Activated CD4-positive, alpha-beta T cell treated with anti-CD3 and anti-CD28 coated beads, Interleukin-2, amount 10 ng/mL, durations not matched to agents 24 days and 14 days (primary cell): ENCODE results near the gene RCBTB1. TPM values are rescaled to one million over a fixed set of nuclear protein-coding genes. Genes with fewer than 3 reads are reported as not detected.
"Not testable (repeated sequence)": the region's sequence is repeated elsewhere in the genome, so short reads cannot be mapped to it uniquely, and the experiment has no call there.

Experiments used
- DNase-seq: peaks from one replicate; pipeline ENCODE4 v3.0.0; 2022
- H3K27ac Mint-ChIP-seq: one replicate; pipeline ENCODE4 v1.8.0; 2022; ENCODE audit warnings: mild to moderate bottlenecking, mixed read lengths
- H3K27me3 Mint-ChIP-seq: one replicate; pipeline ENCODE4 v1.8.0; 2022; ENCODE audit warnings: mixed read lengths
- H3K36me3 Mint-ChIP-seq: one replicate; pipeline ENCODE4 v1.8.0; 2022; ENCODE audit warnings: low read depth, mild to moderate bottlenecking, mixed read lengths
- H3K4me1 Mint-ChIP-seq: one replicate; pipeline ENCODE4 v1.8.0; 2021; ENCODE audit warnings: mixed read lengths
- H3K4me3 Mint-ChIP-seq: one replicate; pipeline ENCODE4 v1.8.0; 2022; ENCODE audit warnings: mild to moderate bottlenecking, moderate library complexity, mixed read lengths
- H3K9me3 Mint-ChIP-seq: one replicate; pipeline ENCODE4 v1.8.0; 2021; ENCODE audit warnings: mixed read lengths
- intact Hi-C: fragments of 100-400 bp; cut with micrococcal nuclease; formaldehyde crosslinking; loops from one replicate; pipeline ENCODE4 v1.15.1; 2023
- total RNA-seq: library from RNA; stranded (reverse); gene quantifications from 2 replicates; pipeline ENCODE4 v1.2.3, GENCODE V29; 2022

Gene RCBTB1
- total RNA-seq, 1 donor from 2014 or later: 14.8 TPM

DNA sequence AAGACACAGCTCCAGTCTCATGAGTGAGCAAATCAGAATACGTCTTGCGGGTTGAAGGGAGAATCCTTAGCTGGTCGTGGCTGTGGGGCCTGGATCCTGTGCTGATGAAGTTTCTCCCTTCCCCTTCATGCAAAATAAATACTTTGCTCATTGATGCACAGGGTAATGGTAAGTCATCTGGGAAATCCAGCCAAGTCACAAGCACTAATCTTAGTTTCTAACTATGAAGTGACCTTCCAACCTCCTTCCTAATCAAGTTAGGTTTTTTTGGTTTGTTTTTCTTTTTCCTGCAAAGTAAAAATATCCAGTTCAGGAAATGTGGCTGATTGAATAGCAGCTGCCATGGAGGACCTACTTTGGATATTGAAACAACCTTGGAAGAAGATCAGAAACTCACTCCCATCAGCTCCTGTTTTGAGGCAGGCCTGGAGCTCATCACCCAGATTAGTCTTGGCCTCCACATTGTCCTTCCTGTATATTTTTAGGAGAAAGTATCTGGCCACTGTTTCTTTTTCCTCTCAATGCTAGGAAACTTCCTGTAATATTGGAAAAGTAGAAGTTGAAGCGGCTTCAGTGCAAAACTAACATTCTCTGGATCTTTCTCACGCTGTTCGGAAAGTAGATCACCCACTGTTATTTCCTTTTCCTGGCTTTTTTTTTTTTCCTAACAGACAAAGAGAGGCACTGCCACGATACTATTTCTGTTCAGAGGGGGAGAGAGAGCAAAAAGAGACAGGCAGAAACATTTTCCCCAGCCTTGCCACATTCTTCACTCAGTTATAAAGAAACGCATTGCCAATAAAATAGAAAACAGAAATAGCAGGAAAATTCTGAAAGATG, 30.7 kb upstream of the RCBTB1 start:
- no peak overlapping the region for H3K27ac Mint-ChIP-seq
- H3K9me3 Mint-ChIP-seq: no peaks in the 10 kb centered on the region
- DNase-seq: no peak
- no peaks in the 10 kb centered on the region for H3K4me1 Mint-ChIP-seq
- no peaks in the 10 kb centered on the region for H3K27me3 Mint-ChIP-seq
- no peak overlapping the region for H3K4me3 Mint-ChIP-seq
- H3K36me3 Mint-ChIP-seq: no peaks in the 10 kb centered on the region
- intact Hi-C loops: no loop called here

GRCh38 chr13:49612042-49612441, 26.7 kb upstream of the RCBTB1 start:
- H3K27ac Mint-ChIP-seq, intact Hi-C loops, H3K4me1 Mint-ChIP-seq, H3K9me3 Mint-ChIP-seq, H3K27me3 Mint-ChIP-seq, H3K36me3 Mint-ChIP-seq, DNase-seq, H3K4me3 Mint-ChIP-seq: not testable (repeated sequence)

- no peak overlapping the region for H3K27ac Mint-ChIP-seq
- H3K9me3 Mint-ChIP-seq: no peaks in the 10 kb centered on the region
- H3K4me3 Mint-ChIP-seq: no peak overlapping the region
- no peak for DNase-seq
- intact Hi-C loops: no loop called here
- no peaks in the 10 kb centered on the region for H3K36me3 Mint-ChIP-seq
- H3K27me3 Mint-ChIP-seq: peaks cover 3% of the 10 kb centered on the region
- H3K4me1 Mint-ChIP-seq: peaks cover 2% of the 10 kb centered on the region
These were observed 24.8 kb upstream of the RCBTB1 start for GRCh38 chr13:49610176-49610575.

DNA sequence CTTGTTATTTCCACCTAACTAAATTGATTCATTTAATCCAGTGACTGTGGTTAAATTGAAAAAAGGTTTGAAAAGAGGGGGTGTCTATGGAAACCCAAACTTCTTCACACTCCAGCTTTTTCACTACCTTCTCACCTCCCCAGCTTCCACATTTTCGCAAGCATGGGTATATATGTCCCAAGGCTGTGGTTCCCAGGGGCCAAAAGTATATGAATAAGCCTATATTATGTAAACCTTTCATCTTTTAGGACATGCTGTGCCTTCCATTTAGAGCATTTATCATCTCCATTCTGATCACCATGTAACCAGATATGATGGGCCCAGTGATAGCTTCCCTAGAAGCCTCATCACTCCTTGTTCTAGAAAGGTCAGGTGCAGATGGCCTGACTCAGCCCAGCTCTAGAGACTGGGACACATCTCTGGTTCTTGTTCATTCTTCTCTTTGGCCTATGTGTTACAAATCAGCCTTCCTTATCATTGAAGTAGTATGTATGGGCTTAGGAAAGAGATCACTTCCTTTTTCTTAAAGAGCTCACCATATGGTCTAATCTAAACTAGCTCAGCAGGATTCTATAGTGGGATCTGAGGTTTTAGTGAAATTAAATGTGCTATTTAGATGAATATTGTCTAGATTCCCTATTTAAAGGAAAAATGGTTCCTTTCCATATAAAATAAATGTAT, 23.4 kb upstream of the RCBTB1 start:
- intact Hi-C loops: loop anchor here (5.0 kb wide), 3 partner anchors 111 to 361 kb away; partner anchors contain the start of genes CAB39L, CDADC1, PHF11 and SETDB2
- Mint-ChIP-seq H3K4me3 (no peak overlapping the region), H3K9me3 (no peaks in the 10 kb centered on the region), H3K27me3 (peaks cover 3% of the 10 kb centered on the region), H3K36me3 (no peaks in the 10 kb centered on the region), H3K27ac (no peak overlapping the region), H3K4me1 (peaks cover 2% of the 10 kb centered on the region)
- no peak for DNase-seq

DNA sequence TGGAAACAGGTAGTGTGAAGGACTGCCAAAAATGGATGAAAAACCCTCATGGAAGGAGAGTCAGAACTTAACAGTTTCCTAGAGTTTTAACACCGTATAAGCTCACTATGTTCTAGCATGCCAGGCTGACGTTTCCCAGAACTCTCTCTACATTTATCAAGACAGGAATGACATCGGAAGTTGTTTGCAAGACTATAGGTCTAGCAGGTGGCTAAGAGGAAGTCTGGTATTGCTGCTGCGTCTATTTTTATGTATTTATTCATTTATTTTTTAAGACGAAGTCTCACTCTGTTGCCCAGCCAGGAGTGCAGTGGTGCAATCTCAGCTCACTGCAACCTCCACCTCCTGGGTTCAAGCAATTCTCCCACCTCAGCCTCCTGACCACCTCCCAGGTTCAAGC, 22.4 kb upstream of the RCBTB1 start:
- H3K27me3 Mint-ChIP-seq: peaks cover 3% of the 10 kb centered on the region
- intact Hi-C loops: loop anchor here (1.0 to 5.0 kb wide), 5 partner anchors 110 to 360 kb away; partner anchors contain the start of genes CAB39L, CDADC1, PHF11 and SETDB2
- H3K36me3 Mint-ChIP-seq: no peaks in the 10 kb centered on the region
- DNase-seq: no peak
- H3K27ac Mint-ChIP-seq: no peak overlapping the region
- H3K4me3 Mint-ChIP-seq: no peak overlapping the region
- no peaks in the 10 kb centered on the region for H3K9me3 Mint-ChIP-seq
- H3K4me1 Mint-ChIP-seq: peaks cover 2% of the 10 kb centered on the region

GRCh38 chr13:49606747-49607648, 21.6 kb upstream of the RCBTB1 start:
- DNase-seq: peak; percentile 93
- intact Hi-C loops: loop anchor here (1.0 to 5.0 kb wide), 5 partner anchors 110 to 360 kb away; partner anchors contain the start of genes CAB39L, CDADC1, PHF11 and SETDB2
- peak overlapping the region; percentile 64 for H3K27ac Mint-ChIP-seq

DNA sequence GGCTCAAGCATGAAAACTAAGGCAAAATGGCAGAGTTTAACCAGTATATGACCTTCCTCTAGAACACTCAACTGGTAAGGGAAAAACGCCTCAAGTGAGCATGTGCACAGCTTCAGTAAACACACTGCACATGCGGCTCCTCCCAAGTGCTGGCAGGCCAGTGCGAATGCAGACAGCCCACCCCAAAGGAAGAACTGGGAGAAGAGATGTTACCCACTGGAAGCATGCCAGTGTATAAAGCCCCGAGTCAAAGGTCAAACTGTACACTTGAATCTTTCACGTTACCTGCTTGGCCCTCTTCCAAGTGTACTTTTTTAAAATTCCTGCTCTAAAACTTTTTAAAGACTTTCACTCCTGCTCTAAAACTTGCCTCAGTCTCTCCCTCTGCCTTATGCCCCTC, 19.2 kb upstream of the RCBTB1 start:
- no peak overlapping the region for H3K27ac Mint-ChIP-seq
- H3K9me3 Mint-ChIP-seq: no peaks in the 10 kb centered on the region
- no peak for DNase-seq
- intact Hi-C loops: no loop called here
- H3K4me3 Mint-ChIP-seq: no peak overlapping the region
- no peaks in the 10 kb centered on the region for H3K36me3 Mint-ChIP-seq
- no peaks in the 10 kb centered on the region for H3K27me3 Mint-ChIP-seq
- H3K4me1 Mint-ChIP-seq: peaks cover 2% of the 10 kb centered on the region

More at GRCh38 chr13:49606747-49607648, 21.6 kb upstream of the RCBTB1 start:
- Mint-ChIP-seq H3K4me3 (peak overlapping the region; percentile 77), H3K36me3 (no peaks in the 10 kb centered on the region), H3K4me1 (peaks cover 2% of the 10 kb centered on the region), H3K9me3 (no peaks in the 10 kb centered on the region), H3K27me3 (peaks cover 3% of the 10 kb centered on the region)

- intact Hi-C loops, H3K36me3 Mint-ChIP-seq, H3K27me3 Mint-ChIP-seq, H3K4me3 Mint-ChIP-seq, DNase-seq, H3K27ac Mint-ChIP-seq, H3K4me1 Mint-ChIP-seq, H3K9me3 Mint-ChIP-seq: not testable (repeated sequence)
These were observed 17.3 kb upstream of the RCBTB1 start for GRCh38 chr13:49602615-49603014.

- peaks cover 2% of the 10 kb centered on the region for H3K4me1 Mint-ChIP-seq
- no peak overlapping the region for H3K27ac Mint-ChIP-seq
- H3K9me3 Mint-ChIP-seq: no peaks in the 10 kb centered on the region
- H3K36me3 Mint-ChIP-seq: no peaks in the 10 kb centered on the region
- DNase-seq: no peak
- intact Hi-C loops: no loop called here
- H3K27me3 Mint-ChIP-seq: peaks cover 2% of the 10 kb centered on the region
- H3K4me3 Mint-ChIP-seq: no peak overlapping the region
These were observed 16.6 kb upstream of the RCBTB1 start for GRCh38 chr13:49602005-49602404.

DNA sequence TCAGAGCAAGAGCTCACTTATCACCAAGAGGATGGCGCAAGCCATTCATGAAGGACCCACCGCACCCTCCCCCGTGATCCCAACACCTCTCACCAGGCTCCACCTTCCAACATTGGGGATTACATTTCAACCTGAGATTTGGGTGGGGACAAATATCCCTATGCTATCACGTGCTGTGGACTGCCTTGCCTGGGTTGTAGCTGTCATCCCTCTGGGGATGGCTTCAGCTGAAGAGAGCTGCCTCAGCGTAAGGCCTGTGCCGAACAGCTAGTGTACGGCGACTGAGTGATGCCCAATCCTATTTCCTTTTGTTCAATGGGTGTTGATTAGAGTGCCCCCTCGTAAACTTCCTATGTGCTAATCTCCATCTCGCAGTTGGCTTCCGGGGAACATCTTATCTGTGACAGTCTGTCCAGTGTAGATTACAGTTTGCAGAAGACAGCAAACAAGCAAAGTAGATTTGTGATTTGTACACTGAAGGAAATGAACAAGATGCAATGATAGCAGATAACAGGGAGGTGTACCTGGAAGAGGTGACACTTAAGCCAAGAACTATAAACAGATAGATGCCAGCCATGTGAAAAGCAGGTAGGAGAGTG, 11.8 kb upstream of the RCBTB1 start:
- H3K27me3 Mint-ChIP-seq: peaks cover 3% of the 10 kb centered on the region
- H3K36me3 Mint-ChIP-seq: no peaks in the 10 kb centered on the region
- no peak overlapping the region for H3K27ac Mint-ChIP-seq
- H3K9me3 Mint-ChIP-seq: no peaks in the 10 kb centered on the region
- no peaks in the 10 kb centered on the region for H3K4me1 Mint-ChIP-seq
- intact Hi-C loops: no loop called here
- H3K4me3 Mint-ChIP-seq: no peak overlapping the region
- DNase-seq: no peak

DNA sequence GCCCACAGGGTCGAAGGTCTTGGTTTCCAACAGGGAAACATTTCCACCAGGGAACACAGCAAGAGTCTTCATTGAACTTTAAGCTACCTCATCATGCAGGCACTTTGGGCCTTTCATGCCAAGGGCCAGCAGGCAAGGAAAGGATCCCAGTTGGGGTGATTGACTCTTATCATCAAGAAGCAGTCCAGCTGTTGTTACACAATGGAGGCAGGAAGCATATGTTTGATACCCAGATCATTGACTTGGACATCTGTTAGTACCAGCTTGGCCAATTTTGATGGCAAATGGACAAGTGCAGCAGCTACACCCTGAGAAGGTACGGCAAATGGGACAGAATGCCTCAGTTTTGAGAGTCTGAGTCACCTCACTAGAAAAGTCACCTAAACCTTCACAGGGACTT, 10.9 kb upstream of the RCBTB1 start:
- DNase-seq: no peak
- Mint-ChIP-seq H3K9me3 (no peaks in the 10 kb centered on the region), H3K36me3 (no peaks in the 10 kb centered on the region), H3K4me3 (no peak overlapping the region), H3K27ac (no peak overlapping the region), H3K27me3 (peaks cover 3% of the 10 kb centered on the region), H3K4me1 (no peaks in the 10 kb centered on the region)
- intact Hi-C loops: no loop called here

DNA sequence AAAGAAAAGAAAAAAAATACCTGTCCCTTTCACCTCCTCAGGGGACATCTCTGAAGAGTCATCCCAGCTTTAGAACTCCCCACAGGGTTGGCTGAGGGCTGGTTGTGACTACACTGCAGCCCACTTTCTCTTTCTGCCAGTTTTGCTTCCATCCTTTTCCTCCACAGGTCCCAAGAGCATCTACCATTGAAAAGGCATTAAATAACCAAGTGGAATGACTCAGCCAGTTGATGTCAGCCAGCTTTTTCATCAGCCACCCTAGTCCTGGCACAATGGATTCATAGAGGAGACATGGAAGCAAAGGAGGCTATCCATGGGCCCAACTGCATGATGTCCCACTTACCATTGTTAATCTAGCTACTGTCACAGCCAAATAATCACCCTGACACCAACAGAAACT, 9.2 kb upstream of the RCBTB1 start:
- no peak overlapping the region for H3K27ac Mint-ChIP-seq
- H3K36me3 Mint-ChIP-seq: no peaks in the 10 kb centered on the region
- DNase-seq: no peak
- no peaks in the 10 kb centered on the region for H3K9me3 Mint-ChIP-seq
- no peaks in the 10 kb centered on the region for H3K4me1 Mint-ChIP-seq
- intact Hi-C loops: no loop called here
- H3K27me3 Mint-ChIP-seq: peaks cover 5% of the 10 kb centered on the region
- H3K4me3 Mint-ChIP-seq: no peak overlapping the region

- H3K4me3 Mint-ChIP-seq, H3K9me3 Mint-ChIP-seq, H3K36me3 Mint-ChIP-seq, H3K27ac Mint-ChIP-seq, intact Hi-C loops, DNase-seq, H3K4me1 Mint-ChIP-seq, H3K27me3 Mint-ChIP-seq: not testable (repeated sequence)
These were observed 8.5 kb upstream of the RCBTB1 start for GRCh38 chr13:49593876-49594275.
